DMS 273 treated with DMSO at 0.1 percent for 48 hours (cell line): ENCODE measurements around the gene FCGBP.
"Not testable (repeated sequence)": the region's sequence is repeated elsewhere in the genome, so short reads cannot be mapped to it uniquely, and the experiment has no call there.

Experiments
- DNase-seq: peaks from one replicate; lab custom pipeline; 2025; lab: John Stamatoyannopoulos, UW

FCGBP gene

DNA sequence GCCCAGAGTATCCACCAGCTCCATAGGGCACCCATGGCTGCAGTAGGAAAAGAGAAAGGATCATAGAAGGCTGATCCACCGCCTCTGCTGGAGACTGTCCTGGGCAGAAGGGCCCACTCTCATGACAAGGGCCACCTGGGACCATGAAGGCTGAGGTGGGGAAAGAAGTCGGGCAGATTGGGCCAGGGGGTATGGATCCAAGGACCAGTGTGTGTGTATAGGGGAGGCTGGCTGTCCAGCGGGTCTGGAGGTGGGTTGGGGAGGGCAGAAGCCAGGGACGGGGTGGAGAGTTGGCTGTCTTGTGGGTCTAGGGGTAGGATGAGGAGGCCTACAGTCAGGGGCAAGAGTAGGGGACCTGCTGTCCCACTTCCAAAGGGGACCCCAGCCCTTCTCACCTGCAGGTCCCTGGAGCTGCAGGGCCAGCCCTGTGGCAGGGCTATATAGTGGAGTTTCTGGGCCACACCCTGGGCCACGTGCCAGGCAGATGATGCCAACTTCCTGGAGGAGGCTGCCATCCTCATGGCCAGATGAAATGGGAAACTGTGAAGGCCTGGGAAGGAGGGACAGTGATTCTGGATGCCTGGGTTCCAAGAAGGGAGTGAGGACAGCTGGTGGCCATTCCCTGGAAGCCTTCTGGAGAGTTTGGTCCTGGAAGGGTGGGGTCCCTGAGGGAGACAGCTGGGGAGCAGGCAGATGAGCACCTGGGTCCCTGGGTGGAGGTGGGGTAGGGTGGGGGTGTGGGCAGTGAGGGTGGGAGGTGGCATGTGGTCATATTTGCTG lies at the start of gene FCGBP:
Gene FCGBP (minus strand): TSS at position 51 of the 780 bp plus-strand sequence.
- DNase-seq: no peak

- DNase-seq: no peak
Observed at GRCh38 chr19:39983695-39984300, 49.4 kb upstream of the FCGBP start.

DNA sequence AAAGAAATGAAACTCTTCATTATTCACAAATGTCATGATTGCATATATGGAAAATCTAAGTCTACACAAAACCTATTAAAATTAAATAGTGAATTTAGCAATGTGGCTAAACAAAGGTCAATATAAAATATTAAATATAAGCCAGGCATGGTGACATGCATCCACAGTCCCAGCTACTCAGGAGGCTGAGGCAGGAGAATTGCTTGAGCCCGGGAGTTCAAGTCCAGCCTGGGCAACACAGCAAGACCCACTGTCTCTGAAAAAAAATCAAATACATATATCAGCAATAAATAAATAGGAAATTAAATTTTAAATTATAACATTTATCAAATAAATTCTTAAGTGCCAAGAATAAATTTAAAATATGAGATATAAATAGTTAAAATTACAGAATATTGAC lies 48.4 kb upstream of the FCGBP start:
- no peak for DNase-seq

GRCh38 chr19:39974377-39975155 lies 40.1 kb upstream of the FCGBP start:
- DNase-seq: no peak

DNA sequence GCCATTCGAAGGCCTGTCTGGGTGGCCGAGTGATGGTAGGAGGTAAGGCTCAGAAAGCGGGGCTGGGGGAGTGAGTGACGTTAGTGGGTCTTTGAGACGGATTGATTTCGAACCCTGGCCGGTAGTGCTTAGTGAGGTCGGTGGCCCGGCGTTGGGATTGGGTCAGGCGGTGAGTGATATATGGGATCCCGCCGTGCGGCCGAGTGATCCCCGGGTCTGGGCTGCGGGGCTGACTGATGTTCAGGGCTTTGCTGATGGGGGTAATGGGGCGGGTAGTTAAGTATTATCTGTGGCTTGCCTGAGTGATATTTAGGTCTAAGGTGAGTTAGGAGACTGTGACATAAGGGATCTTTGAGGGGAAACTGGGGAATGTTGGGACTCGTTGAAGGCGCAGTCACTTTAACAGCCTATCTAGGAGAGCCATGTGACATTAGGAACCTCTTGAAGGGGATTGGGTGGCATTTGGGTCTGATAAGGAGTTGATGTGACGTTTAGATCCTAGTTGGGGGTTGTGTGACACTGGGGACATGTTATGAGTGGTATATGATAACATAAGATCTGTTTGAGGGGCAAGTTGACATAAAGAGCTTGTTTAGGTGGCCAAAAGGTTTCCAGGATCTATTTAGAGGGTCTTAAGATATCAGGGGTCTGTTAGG lies 37.1 kb upstream of the FCGBP start:
- no peak for DNase-seq

- DNase-seq: peak; percentile 97
Observed at GRCh38 chr19:39970675-39971379, 36.4 kb upstream of the FCGBP start, which contains the start of gene PSMC4. TSS of gene PSMC4 (plus strand) at chr19:39971165. CDS start at chr19:39971203, 38 bp downstream.

- DNase-seq: no peak
Observed at GRCh38 chr19:39970425-39970674, 35.9 kb upstream of the FCGBP start.

GRCh38 chr19:39969681-39970424 lies 35.4 kb upstream of the FCGBP start:
- no peak for DNase-seq

DNA sequence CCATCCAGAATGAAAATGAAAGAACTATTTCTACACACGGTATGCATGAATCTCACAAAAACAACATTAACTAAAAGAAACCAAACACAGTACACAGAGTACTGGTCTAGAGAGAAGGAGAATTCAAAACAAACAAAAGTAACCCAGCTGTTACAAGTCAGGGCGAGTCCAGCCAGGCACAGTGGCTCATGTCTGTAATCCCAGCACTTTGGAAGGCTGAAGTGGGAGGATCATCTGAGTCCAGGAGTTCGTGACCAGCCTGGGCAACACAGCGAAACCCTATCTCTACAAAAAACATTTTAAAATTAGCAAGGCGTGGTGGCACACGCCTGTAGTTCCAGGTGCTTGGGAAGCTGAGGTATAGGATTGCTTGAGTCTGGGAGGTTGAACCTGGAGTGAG lies 34.8 kb upstream of the FCGBP start:
- no peak for DNase-seq

- no peak for DNase-seq
Observed at GRCh38 chr19:39968789-39969188, 34.4 kb upstream of the FCGBP start.

GRCh38 chr19:39967561-39967960 lies 33.1 kb upstream of the FCGBP start:
- DNase-seq: no peak

DNA sequence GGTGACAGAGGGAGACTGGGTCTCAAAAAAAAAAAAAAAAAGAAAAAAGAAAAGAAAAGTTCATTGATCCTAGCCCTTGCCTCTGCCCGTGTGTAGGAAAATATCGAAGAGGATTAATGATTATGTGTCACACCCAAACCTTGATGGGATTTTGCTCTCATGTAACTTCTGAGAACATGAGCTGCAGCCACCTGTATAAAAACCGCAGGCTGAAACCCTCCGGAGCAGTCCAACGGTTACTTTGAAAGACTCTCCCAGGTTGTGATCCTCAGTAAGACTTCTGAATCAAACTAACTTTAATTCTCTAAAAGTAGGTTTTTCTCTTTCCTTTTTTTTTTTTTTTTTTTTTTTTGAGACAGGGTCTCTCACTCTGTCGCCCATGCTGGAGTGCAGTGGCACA lies 32.2 kb upstream of the FCGBP start:
- DNase-seq: no peak

GRCh38 chr19:39963898-39964297 lies 29.5 kb upstream of the FCGBP start:
- DNase-seq: no peak

DNA sequence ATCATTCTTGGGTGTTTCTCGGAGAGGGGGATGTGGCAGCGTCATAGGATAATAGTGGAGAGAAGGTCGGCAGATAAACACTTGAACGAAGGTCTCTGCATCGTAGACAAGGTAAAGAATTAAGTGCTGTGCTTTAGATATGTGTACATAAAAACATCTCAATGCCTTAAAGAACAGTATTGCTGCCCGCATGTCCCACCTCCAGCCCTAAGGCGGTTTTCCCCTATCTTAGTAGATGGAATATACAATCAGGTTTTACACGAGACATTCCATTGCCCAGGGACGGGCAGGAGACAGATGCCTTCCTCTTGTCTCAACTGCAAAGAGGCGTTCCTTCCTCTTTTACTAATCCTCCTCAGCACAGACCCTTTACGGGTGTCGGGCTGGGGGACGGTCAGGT lies 25.0 kb upstream of the FCGBP start:
- DNase-seq: not testable (repeated sequence)

- DNase-seq: not testable (repeated sequence)
Observed at GRCh38 chr19:39958942-39959341, 24.5 kb upstream of the FCGBP start.

DNA sequence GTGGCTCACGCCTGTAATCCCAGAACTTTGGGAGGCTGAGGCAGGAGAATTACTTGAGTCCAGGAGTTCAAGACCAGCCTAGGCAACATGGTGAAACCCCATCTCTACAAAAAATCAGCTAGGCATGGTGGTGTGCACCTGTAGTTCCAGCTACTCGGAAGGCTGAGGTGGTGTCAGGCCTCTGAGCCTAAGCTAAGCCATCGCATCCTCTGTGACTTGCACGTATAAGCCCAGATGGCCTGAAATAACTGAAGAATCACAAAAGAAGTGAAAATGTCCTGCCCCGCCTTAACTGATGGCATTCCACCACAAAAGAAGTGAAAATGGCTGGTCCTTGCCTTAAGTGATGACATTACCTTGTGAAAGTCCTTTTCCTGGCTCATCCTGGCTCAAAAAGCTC lies 23.5 kb upstream of the FCGBP start:
- DNase-seq: not testable (repeated sequence)

DNA sequence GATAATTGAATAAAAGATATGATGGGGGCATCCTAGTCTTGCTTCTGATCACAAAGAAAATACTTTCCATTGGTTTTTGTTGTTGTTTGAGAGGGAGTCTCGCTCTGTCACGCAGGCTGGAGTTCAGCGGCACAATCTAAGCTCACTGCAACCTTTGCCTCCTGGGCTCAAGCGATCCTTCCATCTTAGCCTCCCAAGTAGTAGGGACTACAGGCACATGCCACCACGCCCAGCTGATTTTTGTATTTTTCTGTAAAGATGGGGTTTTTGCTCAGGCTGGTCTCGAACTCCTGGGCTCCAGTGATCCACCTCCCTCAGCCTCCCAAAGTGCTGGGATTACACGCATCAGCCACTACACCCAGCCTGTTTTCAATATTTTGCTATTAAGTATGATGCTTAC lies 19.5 kb upstream of the FCGBP start:
- DNase-seq: no peak

- DNase-seq: no peak
Observed at GRCh38 chr19:39951686-39952085, 17.3 kb upstream of the FCGBP start.

- no peak for DNase-seq
Observed at GRCh38 chr19:39951065-39951650, 16.7 kb upstream of the FCGBP start.

- no peak for DNase-seq
Observed at GRCh38 chr19:39949026-39949747, 14.8 kb upstream of the FCGBP start.
